Measurements from ENCODE around the gene IL37. TPM values are rescaled to one million over a fixed set of nuclear protein-coding genes. Genes with fewer than 3 reads are reported as not detected.

The IL37 gene
- total RNA-seq, 1 donor from 2014 or later: not detected

DNA sequence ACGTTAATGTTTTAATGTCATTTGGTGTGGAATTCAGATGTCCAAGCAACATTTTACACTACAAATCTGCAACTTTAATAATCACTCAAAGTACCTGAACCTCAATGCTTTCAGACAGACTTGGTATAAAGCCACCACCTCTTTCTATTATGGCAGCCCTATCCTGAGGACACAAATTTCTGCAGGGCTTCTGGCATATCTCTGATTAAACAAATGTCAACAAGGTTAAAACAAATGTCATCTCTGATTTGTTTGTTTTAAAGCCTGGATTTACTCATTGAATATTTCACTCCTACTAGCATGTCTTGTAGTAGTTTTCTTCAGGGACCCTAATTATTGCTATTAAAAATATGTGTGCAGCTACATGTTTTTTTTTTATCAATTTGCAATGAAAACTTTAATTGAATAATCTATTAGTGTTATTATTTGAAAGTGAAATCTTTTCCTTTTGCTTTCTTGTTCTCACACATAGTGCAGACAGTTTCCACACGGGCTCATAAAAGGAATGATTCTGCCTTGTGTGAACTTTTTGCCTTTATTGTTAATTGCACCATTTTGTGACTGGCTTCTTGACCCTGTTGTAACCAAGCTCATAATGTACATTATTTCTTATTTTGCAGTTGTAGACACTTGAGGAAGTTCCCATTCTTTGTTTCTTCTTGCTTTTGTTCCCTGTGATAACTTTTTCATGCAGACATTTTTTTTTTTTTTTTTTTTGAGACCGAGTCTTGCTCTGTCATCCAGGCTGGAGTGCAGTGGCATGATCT, 30.1 kb downstream of the IL37 start:
- DNase-seq (ENCODE audit: low spot score): no peak
- H3K27me3 Mint-ChIP-seq (ENCODE audit: unreplicated experiment): no peaks in the 10 kb centered on the region
- no peaks in the 10 kb centered on the region for H3K9me3 Mint-ChIP-seq (ENCODE audit: unreplicated experiment)
- no peak for TF ChIP-seq CTCF (IDR thresholded peaks at IDR 0.05; ENCODE audit: unreplicated experiment)
- H3K36me3 Mint-ChIP-seq (ENCODE audit: low read depth, unreplicated experiment): no peaks in the 10 kb centered on the region
- no peak overlapping the region for H3K4me3 Mint-ChIP-seq (ENCODE audit: unreplicated experiment)
- H3K27ac Mint-ChIP-seq (ENCODE audit: unreplicated experiment): no peak overlapping the region
- H3K4me1 Mint-ChIP-seq (ENCODE audit: unreplicated experiment): no peaks in the 10 kb centered on the region

DNA sequence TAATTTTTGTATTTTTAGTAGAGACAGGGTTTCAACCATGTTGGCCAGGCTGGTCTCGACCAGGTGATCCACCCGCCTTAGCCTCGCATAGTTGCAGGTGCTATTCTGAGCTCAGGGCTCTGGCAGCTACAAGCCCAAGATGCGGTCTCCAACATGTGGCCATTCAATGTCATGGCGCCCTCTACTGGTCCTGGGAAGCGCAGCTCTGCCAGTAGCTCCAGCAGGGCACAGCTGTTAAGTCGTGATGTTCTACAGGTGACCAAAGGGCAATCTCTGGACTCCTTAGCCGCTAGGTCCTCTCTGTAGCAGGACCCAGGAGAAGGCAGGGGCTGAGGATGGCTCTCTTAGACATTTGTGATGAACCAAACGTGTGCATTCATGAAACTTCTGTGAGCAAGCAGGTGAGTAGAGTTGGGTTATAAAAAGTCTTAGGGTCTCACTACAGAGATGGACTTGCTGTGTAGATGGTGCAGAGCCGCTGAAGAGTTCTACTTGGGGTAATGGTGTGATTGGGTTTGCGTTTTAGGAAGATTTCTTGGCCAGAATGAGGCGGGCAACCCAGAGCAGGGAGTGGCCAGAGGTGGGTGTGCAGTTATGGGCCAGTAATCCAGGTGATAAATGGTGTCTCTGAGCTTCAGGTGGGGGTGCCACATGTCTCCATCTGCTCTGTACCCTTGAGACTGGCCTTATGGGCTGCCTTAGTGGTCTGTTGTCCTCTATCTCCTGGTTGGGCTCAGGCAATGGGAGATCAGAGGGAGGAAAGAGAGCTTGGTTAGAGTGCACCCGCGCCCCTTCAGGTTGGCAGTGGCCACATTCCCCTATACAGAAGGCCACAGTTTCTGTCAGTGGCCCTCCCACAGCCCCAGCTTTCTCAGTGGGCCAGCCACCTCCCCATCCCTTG, 31.0 kb downstream of the IL37 start:
- peak; percentile 85 for DNase-seq (ENCODE audit: low spot score)
- Mint-ChIP-seq H3K27ac (ENCODE audit: unreplicated experiment) (no peak overlapping the region), H3K4me3 (ENCODE audit: unreplicated experiment) (no peak overlapping the region), H3K36me3 (ENCODE audit: low read depth, unreplicated experiment) (no peaks in the 10 kb centered on the region), H3K27me3 (ENCODE audit: unreplicated experiment) (no peaks in the 10 kb centered on the region), H3K4me1 (ENCODE audit: unreplicated experiment) (no peaks in the 10 kb centered on the region), H3K9me3 (ENCODE audit: unreplicated experiment) (no peaks in the 10 kb centered on the region)
- TF ChIP-seq CTCF (IDR thresholded peaks at IDR 0.05; ENCODE audit: unreplicated experiment): peak; percentile 83

- H3K27ac Mint-ChIP-seq (ENCODE audit: unreplicated experiment): no peak overlapping the region
- H3K36me3 Mint-ChIP-seq (ENCODE audit: low read depth, unreplicated experiment): no peaks in the 10 kb centered on the region
- no peaks in the 10 kb centered on the region for H3K27me3 Mint-ChIP-seq (ENCODE audit: unreplicated experiment)
These were observed 31.7 kb downstream of the IL37 start for GRCh38 chr2:112942654-112943002.

GRCh38 chr2:112944971-112945370, 34.0 kb downstream of the IL37 start:
- TF ChIP-seq CTCF (IDR thresholded peaks at IDR 0.05; ENCODE audit: unreplicated experiment): no peak
- no peaks in the 10 kb centered on the region for H3K9me3 Mint-ChIP-seq (ENCODE audit: unreplicated experiment)
- no peak for DNase-seq (ENCODE audit: low spot score)
- no peaks in the 10 kb centered on the region for H3K36me3 Mint-ChIP-seq (ENCODE audit: low read depth, unreplicated experiment)
- no peak overlapping the region for H3K27ac Mint-ChIP-seq (ENCODE audit: unreplicated experiment)
- no peaks in the 10 kb centered on the region for H3K4me1 Mint-ChIP-seq (ENCODE audit: unreplicated experiment)
- no peaks in the 10 kb centered on the region for H3K27me3 Mint-ChIP-seq (ENCODE audit: unreplicated experiment)
- H3K4me3 Mint-ChIP-seq (ENCODE audit: unreplicated experiment): no peak overlapping the region

More at GRCh38 chr2:112942654-112943002, 31.7 kb downstream of the IL37 start:
- DNase-seq (ENCODE audit: low spot score): no peak
- TF ChIP-seq CTCF (IDR thresholded peaks at IDR 0.05; ENCODE audit: unreplicated experiment): no peak
- Mint-ChIP-seq H3K9me3 (ENCODE audit: unreplicated experiment) (no peaks in the 10 kb centered on the region), H3K4me3 (ENCODE audit: unreplicated experiment) (no peak overlapping the region), H3K4me1 (ENCODE audit: unreplicated experiment) (no peaks in the 10 kb centered on the region)

GRCh38 chr2:112946086-112946485, 35.1 kb downstream of the IL37 start:
- H3K9me3 Mint-ChIP-seq (ENCODE audit: unreplicated experiment): no peaks in the 10 kb centered on the region
- TF ChIP-seq CTCF (IDR thresholded peaks at IDR 0.05; ENCODE audit: unreplicated experiment): no peak
- no peak overlapping the region for H3K27ac Mint-ChIP-seq (ENCODE audit: unreplicated experiment)
- H3K36me3 Mint-ChIP-seq (ENCODE audit: low read depth, unreplicated experiment): no peaks in the 10 kb centered on the region
- no peaks in the 10 kb centered on the region for H3K27me3 Mint-ChIP-seq (ENCODE audit: unreplicated experiment)
- no peak for DNase-seq (ENCODE audit: low spot score)
- no peak overlapping the region for H3K4me3 Mint-ChIP-seq (ENCODE audit: unreplicated experiment)
- H3K4me1 Mint-ChIP-seq (ENCODE audit: unreplicated experiment): no peaks in the 10 kb centered on the region

Data from endothelial cell (in vitro differentiated cells).